Measurements from ENCODE around the gene ADGRG2. TPM values are rescaled to one million over a fixed set of nuclear protein-coding genes. Genes with fewer than 3 reads are reported as not detected.

ADGRG2 gene
- total RNA-seq, 2 donors from 2014 or later, result 0.10 to 0.24 TPM

DNA sequence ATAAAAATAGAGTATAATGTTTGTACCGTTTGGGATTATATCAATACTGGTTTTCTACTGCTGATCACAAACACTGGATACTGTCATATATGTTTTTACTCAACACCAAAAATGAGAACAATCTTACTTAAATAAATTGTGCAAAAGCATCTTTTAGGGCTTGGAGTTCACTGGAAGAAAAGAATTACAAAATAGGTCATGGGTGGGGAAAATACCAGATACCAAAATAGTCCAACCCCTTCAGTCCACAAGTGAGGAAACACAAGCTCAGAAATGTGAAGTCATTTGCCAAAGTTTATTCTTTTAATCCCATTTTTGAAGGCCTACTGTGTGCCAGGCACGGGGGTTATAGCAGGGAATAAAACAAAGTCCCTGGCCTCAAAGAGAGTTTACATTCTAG, 64.4 kb downstream of the ADGRG2 start:
- intact Hi-C loops (cut with DNase I), result no loop called here
- Histone ChIP-seq H3K27ac (no peak overlapping the region), H3K9me3 (no peaks in the 10 kb centered on the region), H3K4me1 (no peaks in the 10 kb centered on the region), H3K36me3 (no peaks in the 10 kb centered on the region), H3K9ac (ENCODE audit: low read depth in 2 of 2, low read length in 2 of 2) (no peak overlapping the region), H3K27me3 (no peaks in the 10 kb centered on the region), H3K4me3 (no peak overlapping the region)
- TF ChIP-seq, protein P1, sequence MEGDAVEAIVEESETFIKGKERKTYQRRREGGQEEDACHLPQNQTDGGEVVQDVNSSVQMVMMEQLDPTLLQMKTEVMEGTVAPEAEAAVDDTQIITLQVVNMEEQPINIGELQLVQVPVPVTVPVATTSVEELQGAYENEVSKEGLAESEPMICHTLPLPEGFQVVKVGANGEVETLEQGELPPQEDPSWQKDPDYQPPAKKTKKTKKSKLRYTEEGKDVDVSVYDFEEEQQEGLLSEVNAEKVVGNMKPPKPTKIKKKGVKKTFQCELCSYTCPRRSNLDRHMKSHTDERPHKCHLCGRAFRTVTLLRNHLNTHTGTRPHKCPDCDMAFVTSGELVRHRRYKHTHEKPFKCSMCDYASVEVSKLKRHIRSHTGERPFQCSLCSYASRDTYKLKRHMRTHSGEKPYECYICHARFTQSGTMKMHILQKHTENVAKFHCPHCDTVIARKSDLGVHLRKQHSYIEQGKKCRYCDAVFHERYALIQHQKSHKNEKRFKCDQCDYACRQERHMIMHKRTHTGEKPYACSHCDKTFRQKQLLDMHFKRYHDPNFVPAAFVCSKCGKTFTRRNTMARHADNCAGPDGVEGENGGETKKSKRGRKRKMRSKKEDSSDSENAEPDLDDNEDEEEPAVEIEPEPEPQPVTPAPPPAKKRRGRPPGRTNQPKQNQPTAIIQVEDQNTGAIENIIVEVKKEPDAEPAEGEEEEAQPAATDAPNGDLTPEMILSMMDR (IDR thresholded peaks at IDR 0.05), result no peak
- no peak for DNase-seq

GRCh38 chrX:19049110-19049509, 73.2 kb downstream of the ADGRG2 start:
- Histone ChIP-seq H3K36me3 (no peaks in the 10 kb centered on the region), H3K27me3 (no peaks in the 10 kb centered on the region), H3K9me3 (no peaks in the 10 kb centered on the region), H3K27ac (no peak overlapping the region), H3K4me1 (no peaks in the 10 kb centered on the region), H3K9ac (ENCODE audit: low read depth in 2 of 2, low read length in 2 of 2) (no peak overlapping the region), H3K4me3 (no peak overlapping the region)
- TF ChIP-seq, protein P1 (IDR thresholded peaks at IDR 0.05), result no peak
- no peak for DNase-seq
- intact Hi-C loops (cut with DNase I), result no loop called here

DNA sequence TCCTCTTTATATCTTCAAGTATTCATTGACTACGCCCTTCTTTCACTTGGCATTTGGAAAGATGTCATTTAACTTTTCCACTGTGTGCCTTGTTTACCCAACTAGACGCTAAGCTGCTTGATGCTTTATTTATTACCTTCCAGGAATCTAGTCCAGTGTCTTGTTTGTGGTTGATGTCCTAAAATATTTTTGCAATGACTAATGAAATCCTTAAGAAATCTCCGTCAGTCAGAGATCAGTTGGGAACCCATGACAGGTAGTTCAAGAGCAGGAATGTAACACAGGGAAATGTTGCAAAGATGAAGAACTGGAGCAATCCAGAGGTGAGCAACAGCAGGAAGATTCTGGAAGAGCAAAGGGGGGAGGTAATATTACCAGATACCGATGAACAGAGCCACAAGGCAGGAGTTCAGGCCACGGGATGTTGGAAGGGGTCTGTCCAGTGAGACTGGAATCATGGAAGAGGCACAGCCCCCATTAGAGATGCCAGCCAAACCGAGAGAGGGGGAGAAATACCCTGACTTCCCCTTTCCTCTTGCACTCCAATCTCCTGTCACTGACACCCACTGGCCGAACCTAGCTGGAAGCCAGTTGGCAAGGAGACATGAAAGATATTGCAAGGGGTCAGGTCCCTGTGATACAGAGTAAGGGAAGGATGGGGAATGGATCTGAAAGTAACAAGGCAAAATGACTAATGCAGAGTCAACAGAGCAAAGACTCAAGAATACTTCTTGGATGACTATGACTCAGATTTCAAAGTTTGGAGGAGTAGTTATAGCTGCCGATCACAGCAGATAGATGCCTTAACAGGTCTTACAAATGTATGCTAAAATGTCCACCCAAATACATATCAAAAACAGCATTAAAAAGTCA, 75.7 kb downstream of the ADGRG2 start:
- Histone ChIP-seq H3K27ac (no peak overlapping the region), H3K9ac (ENCODE audit: low read depth in 2 of 2, low read length in 2 of 2) (no peak overlapping the region), H3K27me3 (no peaks in the 10 kb centered on the region), H3K36me3 (no peaks in the 10 kb centered on the region), H3K9me3 (no peaks in the 10 kb centered on the region), H3K4me3 (no peak overlapping the region), H3K4me1 (no peaks in the 10 kb centered on the region)
- TF ChIP-seq, protein P1 (IDR thresholded peaks at IDR 0.05), result no peak
- intact Hi-C loops (cut with DNase I), result no loop called here
- no peak for DNase-seq

DNA sequence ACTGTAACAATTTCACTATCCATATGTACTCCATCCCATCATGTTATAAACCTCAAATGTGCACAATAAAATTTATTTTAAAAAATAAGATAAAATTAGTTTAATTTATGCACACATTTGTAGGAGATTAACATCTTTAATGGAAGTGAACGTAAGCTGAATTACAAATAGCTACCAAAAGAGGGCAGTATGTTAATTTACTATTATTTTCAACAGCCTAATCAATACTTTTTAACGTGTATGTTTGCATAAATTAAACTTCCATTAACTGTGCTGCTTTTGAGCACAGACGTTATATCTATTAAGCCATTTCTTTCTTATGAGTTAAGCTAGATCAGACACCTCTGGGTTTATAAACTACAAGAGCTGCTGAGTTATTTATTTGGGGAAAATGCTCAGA, 81.9 kb downstream of the ADGRG2 start:
- TF ChIP-seq, protein P1 (IDR thresholded peaks at IDR 0.05), result no peak
- Histone ChIP-seq H3K9ac (ENCODE audit: low read depth in 2 of 2, low read length in 2 of 2) (no peak overlapping the region), H3K27ac (no peak overlapping the region), H3K9me3 (no peaks in the 10 kb centered on the region), H3K4me3 (no peak overlapping the region), H3K27me3 (no peaks in the 10 kb centered on the region), H3K36me3 (no peaks in the 10 kb centered on the region), H3K4me1 (no peaks in the 10 kb centered on the region)
- intact Hi-C loops (cut with DNase I), result no loop called here
- no peak for DNase-seq

DNA sequence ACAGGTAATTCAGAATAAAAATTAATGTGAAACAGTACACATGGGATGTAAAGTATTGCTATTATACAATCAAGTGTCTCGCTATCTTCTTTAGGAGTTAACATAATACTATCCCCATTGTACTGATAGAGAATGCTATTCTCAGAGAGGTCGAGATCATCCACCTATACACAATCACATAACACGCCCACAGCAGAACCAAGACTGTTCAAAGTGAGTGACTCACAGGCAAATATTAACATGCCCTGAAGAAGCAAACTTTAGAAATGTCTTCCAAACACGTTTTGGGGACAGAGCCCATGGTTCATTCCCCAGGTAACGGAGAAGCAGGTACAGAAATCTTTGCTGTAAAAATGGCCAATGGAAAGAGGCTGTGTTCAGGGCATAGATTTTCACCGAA, 88.2 kb downstream of the ADGRG2 start:
- Histone ChIP-seq H3K27me3 (no peaks in the 10 kb centered on the region), H3K4me3 (no peak overlapping the region), H3K4me1 (no peaks in the 10 kb centered on the region), H3K27ac (no peak overlapping the region), H3K36me3 (no peaks in the 10 kb centered on the region), H3K9me3 (no peaks in the 10 kb centered on the region), H3K9ac (ENCODE audit: low read depth in 2 of 2, low read length in 2 of 2) (no peak overlapping the region)
- TF ChIP-seq, protein P1 (IDR thresholded peaks at IDR 0.05), result no peak
- intact Hi-C loops (cut with DNase I), result no loop called here
- DNase-seq, result no peak
